ENCODE results near the gene PCDH12.
A peak's percentile ranks its signal among the peaks of the same experiment; 100 is the strongest.

PCDH12 gene

DNA sequence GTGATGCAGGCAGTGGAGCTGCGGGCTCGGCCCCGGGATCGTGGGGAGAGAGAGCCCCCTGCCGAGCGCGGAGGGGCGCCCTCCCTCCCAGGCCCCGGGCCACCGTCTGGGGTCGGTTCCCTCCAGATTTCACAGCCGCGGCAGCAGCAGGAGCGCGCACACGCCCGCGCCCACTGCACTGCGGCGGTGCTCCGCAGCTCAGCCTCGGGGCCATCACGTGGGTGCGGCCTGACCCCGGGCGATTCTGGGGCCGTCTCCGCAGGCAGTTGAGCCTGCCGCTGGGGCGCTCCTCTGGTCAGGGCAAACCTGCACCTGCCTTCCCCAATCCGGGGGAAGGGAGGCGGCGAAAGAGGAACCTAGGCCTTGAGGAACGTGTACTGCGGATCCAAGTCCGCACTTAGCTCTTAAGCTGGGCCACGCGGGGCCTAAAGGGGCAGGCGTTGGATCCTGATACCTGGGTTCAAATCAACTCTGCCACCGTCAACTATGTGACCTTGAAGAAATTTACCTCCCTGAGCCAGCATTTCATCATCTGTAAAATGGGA is 43.7 kb downstream of the PCDH12 start:
- peaks cover 32% of the 10 kb centered on the region for H3K27me3 Mint-ChIP-seq
- no peaks in the 10 kb centered on the region for H3K36me3 Mint-ChIP-seq (ENCODE audit: low read depth)
- H3K4me1 Mint-ChIP-seq (ENCODE audit: low read depth): peaks cover 12% of the 10 kb centered on the region
- peak overlapping the region; percentile 43 for H3K4me3 Mint-ChIP-seq
- H3K9me3 Mint-ChIP-seq: no peaks in the 10 kb centered on the region
- H3K27ac Mint-ChIP-seq: no peak overlapping the region

GRCh38 chr5:141913560-141914198 is 44.3 kb downstream of the PCDH12 start:
- Mint-ChIP-seq H3K9me3 (no peaks in the 10 kb centered on the region), H3K4me1 (ENCODE audit: low read depth) (peaks cover 18% of the 10 kb centered on the region), H3K27me3 (peaks cover 36% of the 10 kb centered on the region), H3K4me3 (peak overlapping the region; percentile 43), H3K36me3 (ENCODE audit: low read depth) (no peaks in the 10 kb centered on the region), H3K27ac (no peak overlapping the region)

DNA sequence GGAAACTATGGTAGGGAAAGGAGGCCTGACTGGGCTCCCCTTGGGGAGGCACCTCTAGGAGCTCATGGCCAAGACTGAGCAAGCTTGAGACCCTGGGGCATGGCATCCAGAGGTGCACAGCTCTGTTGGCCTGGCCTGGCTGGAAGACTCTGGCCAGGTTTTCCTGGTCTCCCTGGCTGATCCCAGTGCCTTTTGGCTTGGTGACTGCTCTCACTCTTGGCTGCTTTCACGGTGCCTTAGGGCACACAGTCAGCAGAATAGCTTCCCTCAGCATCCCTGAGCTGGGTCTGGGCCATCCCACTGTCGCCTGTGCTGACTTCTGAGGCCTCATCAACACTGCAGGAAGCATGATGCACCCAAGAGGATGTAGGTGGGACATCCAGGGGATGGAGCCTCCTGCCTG is 47.7 kb downstream of the PCDH12 start:
- H3K27me3 Mint-ChIP-seq: peaks cover 30% of the 10 kb centered on the region
- no peak overlapping the region for H3K27ac Mint-ChIP-seq
- H3K36me3 Mint-ChIP-seq (ENCODE audit: low read depth): no peaks in the 10 kb centered on the region
- H3K4me3 Mint-ChIP-seq: no peak overlapping the region
- peaks cover 22% of the 10 kb centered on the region for H3K4me1 Mint-ChIP-seq (ENCODE audit: low read depth)
- no peaks in the 10 kb centered on the region for H3K9me3 Mint-ChIP-seq

DNA sequence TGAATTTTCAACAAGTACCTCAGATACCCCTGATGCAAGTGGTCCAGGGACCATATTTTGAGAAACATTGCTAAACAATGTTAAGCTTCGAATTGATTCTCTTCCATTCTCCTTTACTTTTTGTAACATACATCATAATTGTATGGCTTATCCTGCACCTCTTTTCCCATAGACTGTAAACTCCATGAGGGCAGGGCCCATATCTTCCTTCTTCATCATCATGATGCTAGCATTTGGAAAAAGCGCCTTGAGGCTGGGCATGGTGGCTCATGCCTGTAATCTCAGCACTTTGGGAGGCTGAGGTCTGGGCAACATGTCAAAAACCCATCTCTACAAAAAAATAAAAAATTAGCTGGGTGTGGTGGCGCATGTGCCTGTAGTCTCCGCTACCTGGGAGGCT is 48.8 kb downstream of the PCDH12 start:
- H3K4me3 Mint-ChIP-seq: no peak overlapping the region
- H3K27ac Mint-ChIP-seq: no peak overlapping the region
- H3K27me3 Mint-ChIP-seq: peaks cover 22% of the 10 kb centered on the region
- no peaks in the 10 kb centered on the region for H3K36me3 Mint-ChIP-seq (ENCODE audit: low read depth)
- no peaks in the 10 kb centered on the region for H3K9me3 Mint-ChIP-seq
- H3K4me1 Mint-ChIP-seq (ENCODE audit: low read depth): peaks cover 18% of the 10 kb centered on the region

DNA sequence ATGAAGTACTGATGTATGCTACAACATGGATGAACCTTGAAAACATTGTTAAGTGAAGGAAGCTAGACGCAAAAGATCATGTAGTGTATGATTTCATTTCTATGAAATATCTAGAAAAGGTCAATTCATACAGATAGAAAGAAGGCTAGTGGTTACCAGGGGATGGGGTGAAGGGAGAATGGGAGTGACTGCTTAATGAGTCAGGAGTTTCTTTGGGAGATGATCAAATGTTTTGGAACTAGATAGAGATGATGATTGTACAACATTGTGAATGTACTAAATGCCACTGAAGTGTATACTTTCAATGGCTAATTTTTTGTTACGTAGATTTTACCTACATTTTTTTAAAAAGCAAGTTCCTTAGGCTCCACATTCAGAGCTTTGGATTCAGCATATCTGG is 49.2 kb downstream of the PCDH12 start:
- H3K9me3 Mint-ChIP-seq: no peaks in the 10 kb centered on the region
- H3K4me1 Mint-ChIP-seq (ENCODE audit: low read depth): peaks cover 16% of the 10 kb centered on the region
- peaks cover 21% of the 10 kb centered on the region for H3K27me3 Mint-ChIP-seq
- no peaks in the 10 kb centered on the region for H3K36me3 Mint-ChIP-seq (ENCODE audit: low read depth)
- no peak overlapping the region for H3K4me3 Mint-ChIP-seq
- no peak overlapping the region for H3K27ac Mint-ChIP-seq

- Mint-ChIP-seq H3K36me3 (ENCODE audit: low read depth) (no peaks in the 10 kb centered on the region), H3K27ac (no peak overlapping the region), H3K27me3 (peaks cover 10% of the 10 kb centered on the region), H3K4me1 (ENCODE audit: low read depth) (peaks cover 10% of the 10 kb centered on the region), H3K9me3 (no peaks in the 10 kb centered on the region), H3K4me3 (no peak overlapping the region)
Measured at GRCh38 chr5:141906972-141907371, 51.0 kb downstream of the PCDH12 start.

DNA sequence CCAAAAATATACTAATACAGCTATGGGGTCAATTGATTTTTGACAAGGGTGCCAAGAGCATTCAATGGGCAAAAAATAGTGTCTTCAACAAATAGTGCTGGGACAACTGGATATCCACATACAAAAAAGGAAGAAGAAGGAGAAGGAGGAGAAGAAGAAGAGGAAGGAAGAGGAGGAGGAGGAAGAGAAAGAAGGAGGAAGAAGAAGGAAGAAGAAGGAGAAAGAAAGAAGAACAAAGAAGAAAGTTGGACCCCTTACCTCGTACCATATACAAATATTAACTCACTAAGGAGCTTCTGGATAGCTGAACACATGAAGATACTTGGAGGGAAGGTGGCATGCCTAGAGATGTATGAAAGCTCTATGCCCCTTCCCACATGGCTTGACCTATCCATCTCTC is 51.5 kb downstream of the PCDH12 start:
- Mint-ChIP-seq H3K36me3 (ENCODE audit: low read depth) (no peaks in the 10 kb centered on the region), H3K4me3 (no peak overlapping the region), H3K4me1 (ENCODE audit: low read depth) (peaks cover 10% of the 10 kb centered on the region), H3K9me3 (no peaks in the 10 kb centered on the region), H3K27ac (no peak overlapping the region), H3K27me3 (peaks cover 14% of the 10 kb centered on the region)

DNA sequence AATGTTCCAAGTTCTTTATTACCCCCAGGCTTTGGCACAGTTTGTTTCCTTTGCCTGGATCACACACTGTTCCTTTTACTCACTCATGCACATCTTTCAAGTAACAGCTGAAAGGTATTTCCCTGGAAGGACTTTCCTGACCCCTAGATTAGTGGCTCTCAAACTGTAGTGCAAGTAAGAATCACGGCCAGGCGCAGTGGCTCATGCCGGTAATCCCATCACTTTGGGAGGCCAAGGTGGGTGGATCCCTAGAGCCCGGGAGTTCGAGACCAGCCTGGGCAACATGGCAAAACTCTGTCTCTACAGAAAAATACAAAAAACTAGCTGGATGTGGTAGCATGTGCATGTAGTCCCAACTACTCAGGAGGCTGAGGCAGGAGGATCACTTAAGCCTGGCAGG is 53.5 kb downstream of the PCDH12 start:
- H3K27me3 Mint-ChIP-seq: peaks cover 14% of the 10 kb centered on the region
- peaks cover 10% of the 10 kb centered on the region for H3K4me1 Mint-ChIP-seq (ENCODE audit: low read depth)
- no peak overlapping the region for H3K4me3 Mint-ChIP-seq
- H3K27ac Mint-ChIP-seq: no peak overlapping the region
- no peaks in the 10 kb centered on the region for H3K9me3 Mint-ChIP-seq
- no peaks in the 10 kb centered on the region for H3K36me3 Mint-ChIP-seq (ENCODE audit: low read depth)

- H3K4me3 Mint-ChIP-seq: no peak overlapping the region
Measured at GRCh38 chr5:141903261-141903660, 54.7 kb downstream of the PCDH12 start.

DNA sequence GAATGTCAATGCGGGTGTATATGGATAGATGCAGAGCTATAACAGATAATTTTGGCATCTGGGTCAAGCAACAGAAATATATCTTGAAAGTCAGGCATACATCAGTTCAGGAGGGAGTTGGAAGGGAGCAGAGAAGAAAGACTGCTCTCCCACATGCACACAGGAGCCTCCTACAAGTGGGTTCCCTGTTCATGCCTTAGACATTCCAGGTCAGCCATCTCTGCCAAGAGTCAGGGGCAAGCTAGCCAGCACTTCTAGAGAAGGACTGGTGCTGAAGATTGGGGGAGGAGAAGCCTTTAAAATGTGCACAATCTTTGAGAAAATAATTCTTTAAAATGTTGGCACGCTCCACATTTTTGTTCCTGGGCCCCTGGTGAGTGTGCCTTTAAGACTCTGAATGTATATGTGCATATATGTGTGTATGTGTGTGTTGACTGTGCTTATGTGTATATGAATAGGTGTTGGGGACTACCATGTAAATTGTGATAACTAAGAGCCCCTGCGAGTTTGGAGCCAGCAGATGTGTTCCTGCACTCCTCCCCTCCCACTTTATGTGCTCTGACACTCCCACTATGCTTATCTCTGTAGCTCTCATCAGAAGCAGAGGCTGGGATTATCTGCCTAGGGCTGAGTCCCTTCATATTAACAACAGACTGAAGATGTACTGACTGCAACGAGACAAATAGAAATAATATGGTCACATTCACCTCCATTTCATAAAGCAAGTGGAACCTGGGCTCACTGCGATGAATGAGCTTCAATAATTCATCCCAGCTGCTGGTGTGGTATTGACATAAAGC is 55.8 kb downstream of the PCDH12 start:
- no peaks in the 10 kb centered on the region for H3K4me1 Mint-ChIP-seq (ENCODE audit: low read depth)
- no peak overlapping the region for H3K27ac Mint-ChIP-seq
- no peaks in the 10 kb centered on the region for H3K36me3 Mint-ChIP-seq (ENCODE audit: low read depth)
- peaks cover 9% of the 10 kb centered on the region for H3K27me3 Mint-ChIP-seq
- no peak overlapping the region for H3K4me3 Mint-ChIP-seq
- H3K9me3 Mint-ChIP-seq: no peaks in the 10 kb centered on the region

More at GRCh38 chr5:141903261-141903660, 54.7 kb downstream of the PCDH12 start:
- Mint-ChIP-seq H3K36me3 (ENCODE audit: low read depth) (no peaks in the 10 kb centered on the region), H3K4me1 (ENCODE audit: low read depth) (peaks cover 2% of the 10 kb centered on the region), H3K27ac (no peak overlapping the region), H3K27me3 (peaks cover 9% of the 10 kb centered on the region), H3K9me3 (no peaks in the 10 kb centered on the region)

GRCh38 chr5:141898448-141899049 is 59.5 kb downstream of the PCDH12 start:
- Mint-ChIP-seq H3K9me3 (no peaks in the 10 kb centered on the region), H3K27ac (no peak overlapping the region), H3K4me3 (no peak overlapping the region), H3K4me1 (ENCODE audit: low read depth) (no peaks in the 10 kb centered on the region), H3K27me3 (peaks cover 17% of the 10 kb centered on the region), H3K36me3 (ENCODE audit: low read depth) (no peaks in the 10 kb centered on the region)

GRCh38 chr5:141897425-141897824 is 60.6 kb downstream of the PCDH12 start:
- no peaks in the 10 kb centered on the region for H3K4me1 Mint-ChIP-seq (ENCODE audit: low read depth)
- H3K36me3 Mint-ChIP-seq (ENCODE audit: low read depth): no peaks in the 10 kb centered on the region
- no peaks in the 10 kb centered on the region for H3K9me3 Mint-ChIP-seq
- H3K4me3 Mint-ChIP-seq: no peak overlapping the region
- no peak overlapping the region for H3K27ac Mint-ChIP-seq
- H3K27me3 Mint-ChIP-seq: peaks cover 16% of the 10 kb centered on the region
